Fibroblast of gingiva (primary cell): ENCODE results near the gene HSCB.
"Not testable (repeated sequence)": the region's sequence is repeated elsewhere in the genome, so short reads cannot be mapped to it uniquely, and the experiment has no call there.

Experiments
- DNase-seq: peaks from one replicate; pipeline ENCODE4 v3.0.0-alpha.2; 2011; ENCODE audit warnings: low read depth

HSCB gene

DNA sequence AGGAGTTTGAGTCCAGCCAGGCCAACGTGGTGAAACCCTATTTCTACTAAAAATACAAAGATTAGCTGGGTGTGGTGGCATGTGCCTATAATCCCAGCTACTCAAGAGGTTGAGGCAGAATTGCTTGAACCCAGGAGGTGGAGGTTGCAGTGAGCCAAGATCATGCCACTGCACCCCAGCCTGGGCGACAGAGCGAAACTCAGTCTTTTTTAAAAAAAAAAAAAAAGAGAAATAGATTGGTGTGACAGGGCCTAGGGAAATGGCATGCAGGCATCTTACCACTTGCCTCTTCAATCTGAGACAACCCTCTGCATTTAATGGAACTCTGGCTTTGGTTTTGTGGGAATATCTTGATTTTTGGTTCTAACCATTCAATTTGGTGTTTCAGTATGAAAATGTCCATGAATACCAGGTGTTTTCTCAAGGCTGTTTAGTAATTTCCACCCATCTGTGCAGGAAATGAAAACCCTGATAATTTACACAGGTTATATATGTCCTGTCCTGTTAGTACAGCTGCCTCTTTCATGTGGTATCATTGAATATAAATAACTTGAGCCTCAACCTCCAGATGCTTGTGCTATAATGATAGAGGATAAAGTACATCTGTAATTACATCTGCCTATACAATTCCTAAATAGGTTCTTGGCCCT, 50.1 kb downstream of the HSCB start:
- DNase-seq = no peak

DNA sequence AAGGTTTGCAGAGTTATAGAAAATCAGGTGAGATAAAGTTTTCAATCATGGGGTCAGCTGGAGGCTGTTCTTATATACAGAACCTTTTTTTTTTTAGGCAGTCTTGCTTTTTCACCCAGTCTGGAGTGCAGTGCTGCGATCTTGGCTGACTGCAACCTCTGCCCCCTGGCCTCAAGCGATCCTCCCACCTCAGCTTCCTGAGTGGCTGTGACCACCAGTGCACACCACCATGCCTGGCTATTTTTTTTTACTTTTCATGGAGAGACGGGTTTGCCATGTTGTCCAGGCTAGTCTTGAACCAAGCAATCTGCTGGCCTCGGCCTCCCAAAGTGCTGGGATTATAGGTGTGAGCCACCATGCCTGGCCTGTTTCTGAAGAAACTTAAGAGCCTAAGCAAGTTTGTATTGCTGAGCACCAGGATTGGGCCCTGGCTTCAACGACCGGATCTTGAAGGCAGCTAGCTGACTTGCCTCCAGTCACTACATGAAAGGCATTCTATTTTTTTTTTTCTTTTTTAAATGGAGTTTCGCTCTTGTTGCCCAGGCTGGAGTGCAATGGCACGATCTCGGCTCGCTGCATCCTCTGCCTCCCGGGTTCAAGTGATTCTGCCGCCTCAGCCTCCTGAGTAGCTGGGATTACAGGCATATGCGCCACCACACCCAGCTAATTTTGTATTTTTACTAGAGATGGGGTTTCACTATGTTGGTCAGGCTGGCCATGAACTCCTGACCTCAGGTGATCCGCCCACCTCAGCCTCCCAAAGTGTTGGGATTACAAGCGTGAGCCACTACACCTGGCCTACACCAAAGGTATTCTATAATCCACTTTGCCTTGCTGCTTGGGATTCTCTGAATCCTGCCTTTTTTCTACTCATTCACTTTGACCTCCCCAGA, 50.9 kb downstream of the HSCB start:
- DNase-seq = no peak

DNA sequence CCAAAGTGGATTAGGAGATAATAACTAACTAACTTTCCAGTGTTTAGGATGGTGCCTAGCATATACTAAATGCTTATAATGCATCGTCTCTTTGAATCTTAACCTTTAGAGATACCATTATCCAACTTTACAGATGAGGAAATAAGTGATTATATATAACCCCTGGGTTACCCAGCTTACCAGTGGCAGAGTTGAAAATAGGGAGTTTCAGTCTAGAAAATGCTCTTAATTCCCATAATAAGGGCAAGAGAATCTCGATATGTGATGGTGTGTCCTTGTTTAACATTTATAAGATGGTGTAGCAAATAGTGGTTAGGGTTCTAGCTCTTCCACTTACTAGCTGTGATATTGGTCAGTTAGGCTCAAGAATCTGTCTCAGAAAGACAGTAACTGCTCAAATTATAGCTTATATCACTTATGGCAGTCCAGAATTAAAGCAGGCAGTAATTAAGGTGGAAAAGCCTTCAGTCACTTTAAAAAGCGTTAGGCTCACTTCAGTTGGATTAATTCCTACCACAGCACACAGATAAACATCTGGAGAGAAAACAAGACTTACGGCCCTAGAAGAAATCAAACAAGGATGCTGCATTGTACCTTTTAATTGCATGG, 52.2 kb downstream of the HSCB start:
- no peak for DNase-seq

DNA sequence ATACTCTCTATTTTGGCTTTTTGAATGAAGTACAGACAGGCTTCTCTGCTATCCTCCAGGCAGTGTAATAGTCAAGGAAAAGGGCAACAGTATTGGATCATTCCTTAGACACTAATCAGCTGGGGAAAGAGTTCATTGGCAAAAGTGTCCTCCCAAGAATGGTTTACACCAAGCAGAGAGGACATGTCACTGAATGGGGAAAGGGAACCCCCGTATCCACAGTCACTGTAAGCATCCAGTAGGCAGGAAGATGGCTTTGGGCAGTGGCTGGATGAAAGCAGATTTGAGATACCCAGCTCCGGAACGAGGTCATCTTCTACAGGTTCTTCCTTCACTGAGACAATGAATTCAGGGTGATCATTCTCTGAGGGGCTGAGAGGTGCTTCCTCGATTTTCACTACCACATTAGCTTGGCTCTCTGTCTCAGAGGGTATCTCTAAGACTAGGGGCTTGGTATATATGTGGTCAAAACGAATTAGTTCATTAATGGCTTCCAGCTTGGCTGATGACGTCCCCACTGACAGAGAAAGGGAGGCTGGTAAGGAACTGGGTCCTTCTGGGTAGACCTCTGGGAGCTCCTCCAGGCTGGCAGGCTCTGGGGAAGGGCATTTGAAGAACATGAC, 53.3 kb downstream of the HSCB start:
- no peak for DNase-seq

DNA sequence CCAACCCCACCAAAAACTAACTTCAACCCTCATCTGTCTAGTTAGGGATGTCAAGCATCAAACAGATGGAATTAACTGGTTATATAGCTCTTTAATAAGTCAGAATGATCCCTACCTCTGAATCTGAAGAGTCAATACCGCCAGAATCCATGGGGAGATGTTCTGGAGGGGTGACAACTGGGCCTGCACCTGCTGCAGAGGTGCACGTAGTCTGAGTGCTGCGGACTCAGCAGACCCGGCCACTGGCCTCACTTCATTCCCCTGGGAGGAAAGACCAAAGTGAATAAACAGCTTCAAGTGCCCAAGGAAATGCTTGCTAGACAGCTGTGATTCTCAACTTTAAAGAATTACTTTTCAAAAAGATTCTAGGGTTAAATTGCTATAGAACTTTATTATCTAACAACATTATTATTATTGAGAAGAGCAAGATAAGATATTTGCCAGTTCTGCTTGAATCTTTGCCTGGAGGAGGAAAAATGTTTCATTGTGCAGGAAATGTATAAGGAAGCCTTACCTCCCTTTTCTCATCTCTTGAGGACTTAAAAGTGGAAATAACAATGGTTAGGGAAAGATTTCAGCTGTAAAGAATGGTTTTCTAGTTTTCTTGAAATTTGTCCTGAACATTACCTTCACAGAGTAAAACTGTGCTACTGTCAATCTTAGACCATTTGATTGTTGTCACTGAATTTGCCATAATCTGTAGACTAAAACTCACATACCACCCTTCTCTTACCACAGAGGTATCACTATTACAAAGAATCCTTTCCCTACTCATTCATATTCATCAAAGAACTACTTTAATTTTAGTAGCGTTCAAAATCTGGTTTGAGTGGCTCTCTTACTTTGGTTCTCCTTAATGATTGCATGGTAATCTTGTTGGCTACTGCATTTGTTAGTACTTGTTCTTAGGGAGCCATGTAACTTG, 54.4 kb downstream of the HSCB start:
- DNase-seq = no peak

DNA sequence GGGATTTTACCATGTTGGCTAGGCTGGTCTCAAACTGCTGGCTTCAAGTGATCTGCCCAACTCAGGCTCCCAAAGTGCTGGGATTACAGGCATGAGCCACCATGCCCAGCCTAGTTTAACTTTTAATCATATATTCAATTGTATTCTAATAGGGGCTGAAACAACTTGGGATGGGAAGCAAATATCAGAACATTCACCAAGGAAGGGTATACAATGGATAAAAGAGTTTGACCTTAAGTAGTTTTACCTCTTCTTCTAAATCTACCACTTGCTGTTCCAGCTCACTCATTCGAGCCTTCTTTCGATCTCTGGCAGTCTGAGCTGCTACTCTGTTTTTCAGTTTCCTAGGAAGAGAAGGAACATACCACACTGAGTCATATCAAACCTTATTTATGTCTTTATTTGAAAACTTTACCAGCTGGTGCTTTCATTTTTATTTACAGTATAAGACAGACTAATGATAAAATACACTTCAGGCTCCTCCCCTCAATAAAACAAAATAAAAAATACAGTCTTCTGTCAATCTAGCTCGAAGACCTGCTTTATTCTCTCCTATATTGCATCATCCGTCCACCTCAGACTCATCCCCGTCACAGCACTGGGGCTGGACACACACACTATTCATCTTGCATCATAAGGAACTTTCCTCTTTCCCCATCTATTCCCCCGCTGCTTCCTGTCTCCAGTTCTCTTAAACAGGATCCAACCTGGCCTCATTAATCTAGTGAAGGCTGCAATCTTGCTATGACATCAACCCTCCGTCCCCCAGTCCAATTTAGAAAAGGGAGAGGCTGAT, 57.2 kb downstream of the HSCB start:
- DNase-seq = peak; percentile 97

DNA sequence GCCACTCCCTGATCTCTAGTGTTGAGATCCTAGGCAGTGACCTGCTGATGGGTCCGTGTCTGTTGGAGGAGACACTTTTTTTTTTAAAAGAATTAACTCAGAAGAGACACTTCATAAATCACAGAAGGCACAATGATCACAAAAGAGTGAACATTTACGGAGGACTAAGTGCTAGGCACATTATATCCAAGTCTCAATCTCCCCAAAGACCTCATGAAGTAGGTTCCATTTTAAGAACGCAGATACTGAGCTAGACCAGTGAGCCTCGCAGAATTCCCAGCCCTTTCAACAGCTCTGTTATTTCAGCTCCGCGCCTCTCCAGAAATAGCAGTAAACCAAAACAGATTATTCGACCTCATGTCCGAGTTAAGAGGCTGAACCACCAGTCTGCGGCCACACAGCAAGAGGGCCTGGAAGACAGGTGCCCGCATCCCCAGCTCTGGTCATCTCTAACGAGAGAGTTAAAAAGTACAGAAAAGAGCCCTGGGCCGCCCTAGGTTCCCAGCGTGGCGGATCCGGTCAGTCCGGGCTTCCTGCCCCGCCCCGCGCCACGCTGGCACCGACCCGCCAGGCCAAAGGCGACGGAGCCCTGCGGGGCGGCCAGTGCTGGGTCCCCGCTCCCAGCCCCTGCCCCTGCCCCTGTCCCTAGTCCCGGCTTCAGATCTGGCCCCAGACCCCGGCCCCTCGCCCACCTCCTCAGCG, 57.9 kb downstream of the HSCB start:
- DNase-seq = peak; percentile 70

DNA sequence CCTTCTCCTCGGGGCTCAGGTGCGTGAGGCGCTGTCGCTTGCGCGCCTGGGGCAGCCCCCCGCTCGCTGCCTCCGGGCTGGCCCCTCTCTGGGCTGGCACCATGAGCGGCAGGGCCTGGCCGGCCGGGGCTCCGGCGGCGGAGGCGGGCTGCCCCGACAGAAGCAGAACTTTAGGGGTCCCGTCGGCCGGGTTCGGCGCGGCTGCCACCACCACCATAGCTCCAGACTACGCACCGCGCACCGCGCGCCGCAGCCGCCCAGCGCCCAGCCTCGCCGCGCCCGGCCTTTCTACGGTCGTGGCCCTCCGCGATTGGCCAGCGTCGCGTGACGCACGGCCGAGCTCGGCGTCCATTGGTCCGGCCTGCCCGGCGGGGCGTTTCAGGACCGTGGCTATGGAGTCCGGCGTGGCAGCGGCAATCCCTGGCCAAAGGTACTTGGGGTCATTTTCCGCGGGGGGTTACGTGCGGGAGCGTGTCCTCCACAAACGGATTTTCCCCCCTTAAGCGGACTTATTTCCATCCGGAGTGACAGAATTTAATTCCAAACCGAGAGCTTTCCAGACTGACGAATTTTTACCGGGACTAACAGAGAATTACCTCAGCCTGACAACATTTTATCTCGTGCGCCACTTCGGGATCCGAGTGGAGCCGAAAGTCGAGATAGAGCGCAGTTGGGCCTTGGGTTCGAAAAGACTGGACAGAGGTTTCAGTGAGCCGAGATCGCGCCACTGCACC, 58.6 kb downstream of the HSCB start, which contains the start of gene XBP1:
Gene XBP1 (minus strand): TSS at position 262 of the 734 bp plus-strand sequence.
- DNase-seq = peak; percentile 96

DNA sequence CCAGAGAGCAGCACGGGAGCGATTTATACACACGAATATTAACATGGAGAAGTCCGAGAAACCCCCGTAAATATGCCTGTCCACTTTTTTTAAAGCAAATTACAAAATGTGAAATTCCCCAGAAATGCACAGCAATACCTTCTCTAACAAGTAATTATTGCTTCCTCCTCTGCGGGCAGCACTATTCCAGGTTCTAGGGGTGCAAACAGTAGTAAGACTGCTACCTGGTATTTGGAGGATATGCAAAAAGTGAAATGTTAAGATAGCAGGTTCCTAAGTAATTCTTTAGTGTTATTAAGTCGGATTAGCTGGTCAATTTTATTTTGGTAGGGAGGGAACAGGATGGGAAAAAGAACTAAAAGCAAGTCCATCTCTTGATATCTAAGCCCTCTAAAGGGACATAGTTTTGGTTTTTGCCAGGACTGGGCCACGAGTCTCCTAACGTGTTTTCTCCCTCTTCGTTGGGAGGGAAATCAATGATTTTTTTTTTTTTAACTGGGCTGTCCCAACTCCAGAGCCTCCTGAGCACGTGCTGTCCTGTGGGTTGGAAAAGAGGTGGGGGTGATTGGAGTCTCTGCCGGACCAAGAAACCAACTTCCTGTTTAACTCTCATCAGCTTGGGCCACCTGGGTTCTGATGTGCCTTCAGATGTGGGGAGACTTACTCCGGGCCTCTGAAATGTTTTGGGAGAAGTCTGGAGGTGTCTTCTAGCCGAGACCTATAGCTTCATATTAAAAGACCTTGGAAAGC, 60.2 kb downstream of the HSCB start:
- DNase-seq = no peak

DNA sequence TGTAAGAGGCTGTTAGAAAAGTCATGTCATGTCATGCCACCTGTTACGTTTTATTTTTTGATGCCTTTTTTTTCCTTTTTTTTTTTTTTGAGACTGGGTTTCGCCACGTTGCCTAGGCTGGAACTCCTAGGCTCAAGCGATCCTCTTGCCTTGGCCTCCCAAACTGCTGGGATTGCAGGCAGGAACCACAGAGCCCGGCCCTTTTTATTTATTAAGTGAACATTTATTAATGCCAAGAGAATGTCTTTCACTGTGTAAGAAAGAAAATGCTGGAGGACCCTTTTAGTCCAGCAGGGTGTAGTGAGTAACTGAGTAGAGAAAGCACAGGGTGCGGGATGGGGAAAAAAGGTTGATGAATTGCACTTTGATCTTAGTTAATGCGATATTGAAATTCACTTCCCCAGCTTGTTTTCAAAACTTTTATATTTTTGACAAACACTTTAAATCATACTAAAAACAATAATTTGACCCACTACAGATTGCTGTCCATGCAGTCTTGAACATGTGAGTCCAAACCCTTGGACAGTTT, 60.8 kb downstream of the HSCB start:
- no peak for DNase-seq

DNA sequence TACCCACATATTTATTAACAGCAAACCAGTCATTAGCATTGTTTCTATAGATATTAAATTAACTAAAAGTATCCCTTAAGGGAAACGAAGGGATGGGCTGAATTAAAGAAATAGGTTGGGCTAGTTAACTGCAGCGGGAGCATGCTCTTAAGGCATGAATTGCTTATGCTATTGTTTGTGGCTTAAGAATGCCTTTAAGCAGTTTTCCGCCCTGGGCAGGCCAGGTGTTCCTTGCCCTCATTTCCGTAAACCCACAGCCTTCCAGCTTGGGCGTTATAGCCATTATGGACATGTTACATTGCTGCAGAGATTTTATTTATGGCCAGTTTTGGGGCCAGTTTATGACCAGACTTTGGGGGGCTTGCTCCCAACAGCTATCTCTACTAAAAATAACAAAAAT, 63.6 kb downstream of the HSCB start:
- not testable (repeated sequence) for DNase-seq
